BLaER1 treated with 17β-estradiol and CSF1 and Interleukin-3, amounts not matched to agents 10 nM and 100 nM (cell line): ENCODE measurements around the gene TMEM72.

Experiments used
- H3K27ac ChIP-seq, 11 experiments: shearing (Covaris generic); formaldehyde crosslinking; 2 replicates each; pipeline ENCODE4 v1.8.1; 2022
- H3K27me3 ChIP-seq, 11 experiments: shearing (Covaris generic); formaldehyde crosslinking; 2 replicates each; pipeline ENCODE4 v1.8.1; 2022
- H3K36me3 ChIP-seq, 11 experiments: shearing (Covaris generic); formaldehyde crosslinking; 2 replicates each; pipeline ENCODE4 v1.8.1; 2022
- H3K4me1 ChIP-seq, 10 experiments: shearing (Covaris generic); formaldehyde crosslinking; 2 replicates each; pipeline ENCODE4 v1.8.1; 2022
- H3K4me2 ChIP-seq, 11 experiments: shearing (Covaris generic); formaldehyde crosslinking; 2 replicates each; pipeline ENCODE4 v1.8.1; 2022
- H3K4me3 ChIP-seq, 10 experiments: shearing (Covaris generic); formaldehyde crosslinking; 2 replicates each; pipeline ENCODE4 v1.8.1; 2022
- H3K9ac ChIP-seq, 11 experiments: shearing (Covaris generic); formaldehyde crosslinking; 2 replicates each; pipeline ENCODE4 v1.8.1; 2022
- H3K9me3 ChIP-seq, 11 experiments: shearing (Covaris generic); formaldehyde crosslinking; replicated peaks in 1 of 11; 2 replicates each; pipeline ENCODE4 v1.8.1; 2022
- H4K20me1 ChIP-seq, 11 experiments: shearing (Covaris generic); formaldehyde crosslinking; 2 replicates each; pipeline ENCODE4 v1.8.1; 2022
- Cebpa-rat ChIP-seq, 11 experiments: shearing (Covaris generic); IDR thresholded peaks; 2 replicates each; pipeline ENCODE4 v1.8.1; 2022

Gene TMEM72

DNA sequence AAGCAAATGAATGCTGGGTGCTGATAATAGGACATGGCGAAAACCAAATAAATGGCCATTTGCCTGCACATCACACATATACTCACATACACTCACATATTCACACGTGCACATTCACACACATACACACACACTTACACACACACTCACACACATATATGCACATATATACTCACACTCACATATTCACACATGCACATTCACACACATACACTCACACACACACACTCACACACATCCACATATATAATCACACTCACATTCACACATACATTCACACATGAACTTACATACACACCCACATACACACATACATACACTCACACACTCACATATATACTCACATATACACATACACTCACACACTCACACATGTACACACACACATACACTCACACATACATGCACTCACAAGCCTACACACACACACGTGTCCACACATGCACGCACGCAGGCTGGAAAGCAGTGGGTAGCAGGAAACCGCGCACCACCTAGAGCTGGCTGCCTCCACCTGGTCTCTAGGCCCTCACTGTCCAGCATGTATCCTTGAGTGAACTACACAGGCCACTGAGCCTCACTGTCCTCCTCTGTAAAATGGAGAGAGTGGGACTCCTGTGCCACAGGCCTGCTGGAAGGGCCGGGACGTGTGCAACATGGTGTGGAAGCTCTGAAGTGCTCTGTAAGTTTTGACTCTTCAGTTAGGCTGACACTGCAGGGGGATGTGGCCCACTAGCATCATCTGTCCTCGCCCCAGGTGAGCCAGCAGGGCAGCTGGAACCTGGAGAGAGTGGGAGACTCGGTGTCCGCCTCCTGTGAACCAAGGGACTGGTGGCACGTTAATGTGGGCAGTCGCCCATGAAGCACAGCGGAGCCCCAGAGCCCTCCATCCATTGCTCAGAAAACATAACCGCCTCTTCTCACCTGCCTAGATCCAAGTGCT, 14.9 kb downstream of the TMEM72 start:
- no peaks in the 10 kb centered on the region for H3K27me3 ChIP-seq
- H3K4me3 ChIP-seq: no peak overlapping the region
- H3K36me3 ChIP-seq: no peaks in the 10 kb centered on the region
- peak overlapping the region; percentile 14 to 68 (median 27); a peak in 15 of 22 replicates for H3K4me2 ChIP-seq
- no peaks in the 10 kb centered on the region for H4K20me1 ChIP-seq
- H3K9ac ChIP-seq: no peak overlapping the region
- H3K27ac ChIP-seq: no peak overlapping the region
- H3K9me3 ChIP-seq: peaks cover 0 to 7% (median 0%) of the 10 kb centered on the region in 11 experiments; a peak in 1 of 22 replicates
- peaks cover 25 to 37% (median 31%) of the 10 kb centered on the region in 10 experiments for H3K4me1 ChIP-seq
- TF ChIP-seq Cebpa-rat (IDR thresholded peaks at IDR 0.05): no peak

DNA sequence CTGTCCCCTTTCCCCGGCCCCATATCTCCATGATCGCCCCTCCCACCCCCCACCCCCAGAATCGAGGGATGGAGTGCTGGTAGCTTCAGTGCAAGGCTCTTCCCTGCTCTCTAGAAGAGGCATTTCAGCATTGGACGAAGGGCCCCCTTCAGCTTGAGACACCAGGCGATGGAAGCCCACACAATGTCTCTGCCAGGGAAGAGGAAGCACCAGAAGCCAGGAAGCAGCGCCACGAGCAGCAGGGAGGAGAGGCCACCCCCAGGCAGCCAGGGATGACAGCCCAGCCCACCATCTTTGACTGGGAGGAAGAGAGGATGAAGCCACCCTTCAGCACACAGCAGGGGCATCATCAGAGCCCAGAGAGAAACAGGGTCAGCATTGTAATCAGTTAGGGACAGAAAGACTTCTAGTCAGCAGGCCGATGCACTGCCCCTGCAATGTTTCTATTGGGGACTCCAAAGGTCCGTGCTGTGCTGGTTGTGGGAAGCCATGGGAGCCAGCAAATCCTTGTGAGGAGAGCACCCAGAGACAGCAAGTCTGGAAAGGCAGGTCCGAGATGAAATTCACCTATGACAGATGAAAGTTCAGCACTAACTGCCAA, 15.7 kb downstream of the TMEM72 start:
- no peaks in the 10 kb centered on the region for H3K27me3 ChIP-seq
- H4K20me1 ChIP-seq: no peaks in the 10 kb centered on the region
- H3K4me2 ChIP-seq: peak overlapping the region in 10 of 11 experiments; percentile 15 to 60 (median 49); a peak in 18 of 22 replicates
- no peak for TF ChIP-seq Cebpa-rat (IDR thresholded peaks at IDR 0.05)
- H3K9me3 ChIP-seq: peaks cover 0 to 7% (median 0%) of the 10 kb centered on the region in 11 experiments; a peak in 1 of 22 replicates
- H3K4me1 ChIP-seq: peaks cover 25 to 40% (median 35%) of the 10 kb centered on the region in 10 experiments
- no peak overlapping the region for H3K9ac ChIP-seq
- no peak overlapping the region for H3K4me3 ChIP-seq
- H3K27ac ChIP-seq: no peak overlapping the region; a peak in 1 of 22 replicates
- H3K36me3 ChIP-seq: no peaks in the 10 kb centered on the region

DNA sequence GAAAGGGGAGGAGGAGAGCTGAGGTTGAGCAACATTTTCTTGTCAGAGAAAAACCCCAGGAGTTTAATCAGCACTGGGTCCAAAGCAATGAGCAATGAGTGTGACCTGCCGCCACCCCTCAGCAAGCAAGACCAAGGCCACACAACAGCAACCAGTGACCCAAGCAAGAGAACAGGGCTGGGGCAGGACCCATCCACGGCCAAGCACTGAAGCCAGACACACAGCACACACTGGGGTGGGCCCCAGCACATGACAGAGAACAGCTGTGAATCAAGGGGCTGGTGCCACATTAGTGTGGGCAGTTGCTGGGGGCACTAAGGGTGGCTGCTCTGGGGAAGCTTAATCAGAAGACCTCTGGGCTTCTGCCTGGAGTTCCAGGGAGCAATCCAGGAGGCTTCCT, 16.2 kb downstream of the TMEM72 start:
- peak overlapping the region in 9 of 11 experiments; percentile 15 to 60 (median 54); a peak in 15 of 22 replicates for H3K4me2 ChIP-seq
- TF ChIP-seq Cebpa-rat (IDR thresholded peaks at IDR 0.05): no peak
- no peak overlapping the region for H3K9ac ChIP-seq
- peaks cover 0 to 7% (median 0%) of the 10 kb centered on the region in 11 experiments; a peak in 1 of 22 replicates for H3K9me3 ChIP-seq
- no peaks in the 10 kb centered on the region for H3K36me3 ChIP-seq
- peaks cover 28 to 44% (median 37%) of the 10 kb centered on the region in 10 experiments for H3K4me1 ChIP-seq
- no peaks in the 10 kb centered on the region for H3K27me3 ChIP-seq
- no peak overlapping the region for H3K4me3 ChIP-seq
- H3K27ac ChIP-seq: no peak overlapping the region; a peak in 1 of 22 replicates
- H4K20me1 ChIP-seq: no peaks in the 10 kb centered on the region

GRCh38 chr10:44928462-44928861, 17.3 kb downstream of the TMEM72 start:
- Histone ChIP-seq H3K4me3 (no peak overlapping the region), H3K4me2 (no peak overlapping the region), H3K9me3 (peaks cover 0 to 7% (median 0%) of the 10 kb centered on the region in 11 experiments; a peak in 1 of 22 replicates), H3K4me1 (peaks cover 39 to 56% (median 48%) of the 10 kb centered on the region in 10 experiments), H3K9ac (no peak overlapping the region), H3K27me3 (no peaks in the 10 kb centered on the region), H3K36me3 (no peaks in the 10 kb centered on the region), H3K27ac (no peak overlapping the region), H4K20me1 (no peaks in the 10 kb centered on the region)
- no peak for TF ChIP-seq Cebpa-rat (IDR thresholded peaks at IDR 0.05)

- Histone ChIP-seq H4K20me1 (no peaks in the 10 kb centered on the region), H3K27me3 (no peaks in the 10 kb centered on the region), H3K36me3 (no peaks in the 10 kb centered on the region), H3K4me2 (no peak overlapping the region), H3K9me3 (peaks cover 0 to 7% (median 0%) of the 10 kb centered on the region in 11 experiments; a peak in 1 of 22 replicates), H3K27ac (no peak overlapping the region), H3K4me1 (peaks cover 46 to 64% (median 54%) of the 10 kb centered on the region in 10 experiments), H3K4me3 (no peak overlapping the region), H3K9ac (no peak overlapping the region)
- TF ChIP-seq Cebpa-rat (IDR thresholded peaks at IDR 0.05): no peak
These were observed 18.5 kb downstream of the TMEM72 start for GRCh38 chr10:44929356-44930255.

DNA sequence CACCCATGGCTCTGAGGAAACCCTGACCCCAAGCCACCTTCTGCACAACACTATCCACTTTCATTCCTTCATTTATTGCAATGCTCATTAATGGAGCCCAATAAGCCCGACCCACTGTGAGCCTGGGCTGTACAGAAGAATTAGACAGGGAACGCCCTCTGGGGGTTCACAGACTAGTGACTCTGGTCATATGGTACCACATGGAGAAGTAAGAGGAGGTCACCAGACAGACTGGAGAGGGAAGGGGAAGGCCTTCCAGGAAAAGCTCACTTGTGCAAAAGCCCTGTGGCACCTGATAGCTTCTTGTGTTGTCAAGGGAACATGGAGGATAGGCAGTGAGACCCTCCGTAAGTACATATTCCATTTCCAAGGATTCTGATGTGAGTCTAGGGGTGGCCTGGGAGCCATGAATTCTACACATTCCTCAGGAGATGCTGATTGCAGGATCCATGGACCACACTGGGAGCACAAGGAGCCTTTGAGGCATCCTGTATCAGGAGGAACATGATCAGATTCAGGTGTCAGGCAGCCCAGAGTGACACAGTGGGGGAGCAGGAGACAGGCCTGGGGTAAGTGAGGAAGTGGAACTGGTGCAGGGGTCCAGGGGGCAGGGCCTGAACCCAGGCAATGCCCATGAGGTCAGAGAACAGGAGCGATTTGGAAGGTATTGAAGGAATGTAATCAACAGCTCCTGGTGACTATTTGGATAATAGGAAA, 19.9 kb downstream of the TMEM72 start:
- Histone ChIP-seq H3K9ac (no peak overlapping the region), H3K9me3 (peaks cover 0 to 7% (median 0%) of the 10 kb centered on the region in 11 experiments; a peak in 1 of 22 replicates), H3K36me3 (no peaks in the 10 kb centered on the region), H3K4me2 (peak overlapping the region in 4 of 11 experiments; percentile 10 to 46 (median 24); a peak in 4 of 22 replicates), H4K20me1 (no peaks in the 10 kb centered on the region), H3K27me3 (no peaks in the 10 kb centered on the region), H3K27ac (no peak overlapping the region), H3K4me1 (peaks cover 48 to 67% (median 57%) of the 10 kb centered on the region in 10 experiments), H3K4me3 (no peak overlapping the region)
- no peak for TF ChIP-seq Cebpa-rat (IDR thresholded peaks at IDR 0.05)

DNA sequence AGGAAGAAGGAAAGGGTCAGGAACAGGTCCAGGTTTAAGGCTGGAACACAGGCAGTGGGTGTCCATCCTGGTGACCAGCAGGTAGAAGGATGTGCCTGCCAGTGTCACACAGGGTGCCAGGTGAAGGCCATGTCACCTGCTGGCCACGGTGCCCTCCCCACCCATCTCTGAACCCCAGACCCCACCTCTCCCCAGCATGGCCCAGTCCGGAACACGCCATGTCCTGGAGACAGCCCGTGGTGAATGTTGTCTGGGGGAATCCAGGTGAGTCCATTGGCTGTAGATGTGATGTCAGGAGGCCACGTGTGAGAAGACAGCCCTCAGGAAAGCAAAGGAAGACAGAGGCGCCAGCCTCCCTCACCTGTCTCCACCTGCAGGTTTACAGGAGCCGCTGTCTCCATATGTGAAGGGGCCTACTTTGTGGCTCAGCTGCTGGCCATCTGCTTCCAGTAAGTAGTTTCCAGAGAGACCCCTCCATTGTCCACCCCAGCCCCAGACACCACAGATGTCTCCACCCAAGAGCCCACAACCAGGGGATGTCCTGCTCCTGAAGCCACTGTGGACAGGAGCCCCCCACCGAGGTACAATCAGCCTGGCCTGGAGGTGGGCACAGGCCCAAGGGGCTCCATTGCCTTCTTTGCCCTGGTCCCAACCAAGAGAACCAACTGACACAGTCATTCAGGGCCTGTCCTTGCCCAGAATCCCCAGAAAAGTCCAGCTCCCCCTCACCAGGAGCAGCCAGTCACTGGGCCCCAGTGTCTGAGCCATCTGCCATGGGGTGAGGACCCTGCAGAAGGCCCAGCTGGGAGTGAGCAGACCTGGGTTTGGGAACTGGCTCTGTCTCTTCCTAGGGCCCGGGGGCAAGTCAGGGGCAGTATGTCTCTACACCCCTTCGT, 20.7 kb downstream of the TMEM72 start:
- Histone ChIP-seq H3K4me2 (peak overlapping the region in 6 of 11 experiments; percentile 51 to 94 (median 87); a peak in 7 of 22 replicates), H3K9me3 (peaks cover 0 to 7% (median 0%) of the 10 kb centered on the region in 11 experiments; a peak in 4 of 22 replicates), H4K20me1 (no peaks in the 10 kb centered on the region), H3K36me3 (no peaks in the 10 kb centered on the region), H3K27ac (peak overlapping the region in 6 of 11 experiments; percentile 5 to 68 (median 21); a peak in 6 of 22 replicates), H3K4me1 (peaks cover 50 to 68% (median 59%) of the 10 kb centered on the region in 10 experiments), H3K27me3 (no peaks in the 10 kb centered on the region), H3K4me3 (no peak overlapping the region), H3K9ac (peak overlapping the region in 1 of 11 experiments; percentile 5; a peak in 1 of 22 replicates)
- no peak for TF ChIP-seq Cebpa-rat (IDR thresholded peaks at IDR 0.05)
